T-helper 1 cell treated with Interleukin-12 subunit alpha and Interleukin-12 subunit beta and Interleukin-4 antibody, amounts not matched to agents 30 ng/mL and 1 ng/mL, for 36 hours (primary cell): ENCODE data around the gene IFIT5. TPM values are rescaled to one million over a fixed set of nuclear protein-coding genes. Genes with fewer than 3 reads are reported as not detected.

Experiments used
- intact Hi-C: fragments of 100-400 bp; cut with micrococcal nuclease; formaldehyde crosslinking; loops from one replicate; pipeline ENCODE4 v1.15.1; 2024
- total RNA-seq: library from RNA; stranded (reverse); gene quantifications from 2 replicates; pipeline ENCODE4 v1.2.3, GENCODE V29; 2022

IFIT5 gene, protein sequence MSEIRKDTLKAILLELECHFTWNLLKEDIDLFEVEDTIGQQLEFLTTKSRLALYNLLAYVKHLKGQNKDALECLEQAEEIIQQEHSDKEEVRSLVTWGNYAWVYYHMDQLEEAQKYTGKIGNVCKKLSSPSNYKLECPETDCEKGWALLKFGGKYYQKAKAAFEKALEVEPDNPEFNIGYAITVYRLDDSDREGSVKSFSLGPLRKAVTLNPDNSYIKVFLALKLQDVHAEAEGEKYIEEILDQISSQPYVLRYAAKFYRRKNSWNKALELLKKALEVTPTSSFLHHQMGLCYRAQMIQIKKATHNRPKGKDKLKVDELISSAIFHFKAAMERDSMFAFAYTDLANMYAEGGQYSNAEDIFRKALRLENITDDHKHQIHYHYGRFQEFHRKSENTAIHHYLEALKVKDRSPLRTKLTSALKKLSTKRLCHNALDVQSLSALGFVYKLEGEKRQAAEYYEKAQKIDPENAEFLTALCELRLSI
- total RNA-seq, result 31.6 and 32.1 TPM in 2 replicates

DNA sequence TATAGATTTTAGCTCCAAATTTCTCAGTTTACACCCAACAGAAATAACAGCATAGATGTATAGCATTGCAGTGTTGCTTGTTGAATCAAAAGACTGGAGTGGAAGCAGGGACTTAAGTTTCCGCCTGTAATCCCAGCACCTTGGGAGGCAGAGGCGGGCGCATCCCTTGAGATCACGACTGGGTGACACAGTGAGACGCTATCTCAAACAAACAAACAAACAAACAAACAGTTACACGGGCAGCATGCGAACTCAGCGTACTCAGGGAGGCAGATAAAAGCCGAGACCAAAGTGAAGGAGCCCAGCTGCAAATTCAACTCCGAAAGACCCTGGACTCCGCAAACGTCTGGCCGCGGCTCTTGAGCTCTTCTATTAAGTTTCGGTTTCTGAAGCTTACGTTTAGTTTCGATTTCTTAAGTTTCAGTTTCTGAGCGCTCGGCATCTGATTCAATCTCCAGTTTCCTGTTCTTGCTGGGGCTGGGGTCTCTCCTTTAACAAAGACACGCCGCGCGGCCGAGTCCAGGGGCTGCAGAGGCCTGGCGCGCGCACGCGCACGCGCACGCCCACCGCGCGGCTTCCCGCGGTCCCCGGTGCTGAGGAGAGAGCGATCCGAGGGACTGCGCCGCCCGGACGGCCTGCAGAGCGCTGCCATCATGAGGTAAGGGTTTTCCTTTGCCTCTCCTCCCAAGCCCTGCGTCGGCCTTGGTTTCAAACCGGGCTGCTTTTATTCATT lies at the start of gene IFIT5:
IFIT5 (plus strand) TSS at position 423 of the 733 bp plus-strand sequence; CDS start at position 654, 231 bp downstream.
- intact Hi-C loops, result loop anchor here (1.0 to 10.0 kb wide), 15 partner anchors 22 to 1784 kb away; partner anchors contain the start of genes ATAD1, FAS, IFIT1 and KIF20B

DNA sequence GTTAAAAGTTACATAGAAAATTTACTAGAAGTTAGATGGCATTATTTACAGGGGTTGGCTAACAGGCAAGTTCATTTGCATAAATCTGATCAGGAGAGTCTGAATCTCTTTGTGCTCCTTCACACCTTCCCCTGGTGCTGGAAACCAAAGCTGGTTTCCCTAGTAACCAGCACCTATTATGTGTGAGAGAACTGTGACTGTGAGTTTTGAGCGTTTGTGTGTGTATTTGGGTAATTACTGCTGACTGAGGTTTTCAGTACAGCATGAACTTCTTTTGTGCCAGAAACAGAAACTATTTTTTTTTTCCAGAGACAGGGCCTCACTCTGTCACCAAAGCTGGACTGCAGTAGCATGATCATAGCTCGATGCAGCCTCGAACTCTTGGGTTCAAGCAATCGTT lies 46.8 kb upstream of the IFIT5 start:
- intact Hi-C loops, result loop anchor here (10.0 kb wide), 1 partner anchor 197 kb away; no protein-coding TSS in a partner anchor

DNA sequence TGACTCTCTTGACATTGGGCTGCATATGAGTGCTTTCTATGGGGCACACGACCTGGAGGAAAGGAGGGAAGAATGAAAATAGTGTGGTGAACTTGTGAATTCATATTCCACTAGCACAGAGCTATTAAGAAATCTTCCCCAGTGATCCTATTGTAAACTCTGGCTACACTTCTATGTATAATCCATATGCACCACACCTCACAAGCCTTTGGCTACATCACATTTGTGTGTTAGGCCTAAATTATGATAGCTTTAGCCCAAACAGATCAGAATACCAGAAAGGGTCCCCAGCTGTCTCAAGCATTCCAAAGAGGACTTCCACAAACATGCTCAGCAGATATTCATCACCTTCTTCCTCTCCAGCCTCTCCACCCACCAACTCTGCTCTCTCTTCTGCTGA lies 46.2 kb upstream of the IFIT5 start:
- intact Hi-C loops, result loop anchor here (2.0 to 10.0 kb wide), 2 partner anchors 65 to 197 kb away; partner anchors contain the start of gene IFIT2

DNA sequence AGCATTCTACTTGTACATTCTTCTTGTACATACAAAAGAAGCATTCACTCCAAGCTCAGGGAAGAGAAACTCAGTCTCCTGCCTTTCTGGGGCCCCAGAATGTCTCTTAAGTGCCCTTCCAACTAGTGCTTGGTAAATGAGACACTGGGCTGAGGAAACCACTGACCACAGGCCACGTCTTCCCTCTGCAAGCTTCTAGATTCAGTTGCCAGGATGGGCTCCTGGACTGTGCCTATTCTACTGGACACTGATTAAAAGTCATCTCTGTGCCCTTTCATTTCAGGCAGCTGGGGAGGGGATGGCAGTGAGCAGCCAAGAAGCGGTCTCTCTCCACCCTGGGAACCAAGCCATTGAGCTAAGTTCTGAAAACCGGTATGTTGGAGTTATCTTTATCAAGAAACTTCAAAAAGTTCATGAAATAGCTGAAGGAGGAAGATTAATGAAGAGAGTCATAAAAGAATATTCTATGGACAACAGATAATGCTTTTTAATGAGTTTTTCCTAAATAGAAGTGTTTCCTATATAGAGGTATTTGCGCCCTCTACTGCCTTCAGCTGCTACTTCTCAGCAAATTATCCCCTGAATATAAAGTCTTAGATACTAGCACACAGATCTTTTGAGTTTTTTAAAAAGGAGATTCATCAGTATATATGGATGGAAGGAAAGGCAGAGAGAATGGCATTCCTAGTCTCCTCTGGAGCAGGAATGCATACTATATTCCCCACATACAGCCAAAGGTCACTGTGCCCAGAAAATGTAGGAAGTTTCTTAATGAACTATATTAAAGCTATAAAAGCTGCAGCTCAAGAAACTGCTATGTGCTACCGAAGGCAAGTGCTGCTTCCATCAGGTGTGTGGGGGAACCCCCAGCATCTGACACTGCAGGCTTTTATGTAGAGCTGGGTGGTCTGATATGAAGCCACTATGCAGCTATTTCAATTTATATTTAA lies 44.9 kb upstream of the IFIT5 start:
- intact Hi-C loops, result loop anchor here (1.0 to 10.0 kb wide), 4 partner anchors 17 to 195 kb away; partner anchors contain the start of gene IFIT2

DNA sequence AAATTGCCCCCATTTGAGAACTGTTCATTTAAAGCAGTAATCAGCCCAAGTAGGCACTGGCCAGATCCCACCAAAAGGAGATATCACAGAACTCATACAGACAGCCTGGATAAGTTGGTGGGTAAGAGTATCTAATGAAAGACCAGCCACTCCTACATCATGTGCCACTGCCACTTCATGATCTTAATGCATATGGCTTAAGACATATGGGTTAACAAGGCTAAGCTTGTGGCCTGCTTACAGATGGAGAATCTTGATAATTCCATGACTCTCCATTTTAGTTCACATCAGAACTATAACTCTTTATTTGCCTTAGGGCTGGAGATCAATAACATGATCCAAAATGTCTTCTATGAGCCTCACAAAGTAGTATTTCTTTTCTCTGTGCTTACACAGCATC lies 43.3 kb upstream of the IFIT5 start:
- intact Hi-C loops, result loop anchor here (2.0 kb wide), 1 partner anchor 16 kb away; no protein-coding TSS in a partner anchor

DNA sequence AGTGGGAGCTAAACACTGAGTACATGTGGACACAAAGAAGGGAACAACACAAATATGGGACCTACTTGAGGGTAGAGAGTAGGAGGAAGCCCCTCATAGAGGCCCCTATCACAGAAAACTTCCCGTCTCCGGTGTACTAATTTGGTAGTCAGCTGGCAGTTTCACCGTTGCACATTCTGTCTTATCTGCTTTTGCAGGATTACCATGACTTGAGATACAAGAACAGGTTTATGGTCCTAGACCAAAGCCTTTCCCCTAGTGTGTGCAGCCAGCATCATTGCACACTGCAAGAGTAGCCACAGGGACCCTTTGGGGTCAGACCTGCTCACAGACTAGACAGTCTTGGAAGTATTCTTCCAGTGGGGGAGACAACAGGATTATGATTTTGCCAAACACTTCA lies 42.4 kb upstream of the IFIT5 start:
- intact Hi-C loops, result loop anchor here (2.0 kb wide), 1 partner anchor 15 kb away; no protein-coding TSS in a partner anchor

DNA sequence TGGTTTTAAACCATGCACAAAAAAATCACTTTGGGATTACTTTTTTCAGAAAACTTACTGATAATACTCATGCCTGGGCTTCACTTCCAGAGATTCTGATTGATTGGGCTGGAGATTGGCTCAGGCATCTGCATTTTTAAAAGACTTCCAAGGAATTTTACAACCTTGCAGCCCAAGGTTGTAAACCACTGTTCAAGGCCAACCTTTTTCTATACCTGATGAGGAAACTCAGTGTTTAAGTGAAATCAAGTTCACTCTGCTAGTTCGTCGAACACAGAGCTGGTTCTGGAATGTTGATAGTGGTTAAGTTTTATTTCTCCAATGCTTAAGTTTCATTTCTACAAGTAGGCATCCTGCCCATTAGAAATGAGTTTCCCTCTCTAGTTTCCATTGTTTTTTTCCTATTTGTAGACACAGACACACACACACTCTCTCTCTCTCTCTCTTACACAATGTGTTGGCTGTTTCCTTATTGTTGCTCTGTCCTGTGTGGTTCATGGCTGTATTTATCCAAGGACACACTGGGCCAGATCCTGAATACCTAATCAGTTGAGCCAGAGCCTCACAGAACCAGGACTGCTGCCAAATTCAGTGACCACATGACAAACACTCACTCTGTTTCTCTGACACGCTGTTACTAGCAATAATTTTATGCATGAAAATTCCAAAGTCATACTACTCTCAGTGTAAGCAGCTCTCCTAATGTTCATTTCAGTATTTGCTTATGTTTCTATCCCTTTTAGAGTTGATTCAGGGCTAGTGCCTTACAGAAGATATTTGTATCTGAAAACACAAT lies 40.3 kb upstream of the IFIT5 start:
- intact Hi-C loops, result no loop called here

DNA sequence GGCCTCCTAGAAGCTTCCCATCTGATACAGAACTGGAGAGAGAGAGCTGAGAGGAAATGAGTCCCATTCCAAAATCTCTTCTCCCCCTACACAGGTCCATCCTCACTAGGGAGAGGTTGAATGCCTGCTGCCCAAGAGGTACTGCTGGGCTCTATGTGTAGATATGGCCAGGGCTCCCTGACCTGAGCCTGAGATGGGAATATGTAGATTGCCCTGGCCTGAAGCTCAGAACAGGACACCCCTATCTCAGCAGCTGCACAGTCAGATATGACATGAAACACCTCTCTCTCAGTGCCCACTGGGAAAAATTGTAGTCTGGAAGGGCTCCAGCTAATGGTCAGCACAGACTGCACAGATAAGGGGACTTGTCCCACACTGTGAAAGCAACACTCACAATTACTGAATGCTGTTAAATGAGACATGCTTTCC lies 39.6 kb upstream of the IFIT5 start:
- intact Hi-C loops, result no loop called here

DNA sequence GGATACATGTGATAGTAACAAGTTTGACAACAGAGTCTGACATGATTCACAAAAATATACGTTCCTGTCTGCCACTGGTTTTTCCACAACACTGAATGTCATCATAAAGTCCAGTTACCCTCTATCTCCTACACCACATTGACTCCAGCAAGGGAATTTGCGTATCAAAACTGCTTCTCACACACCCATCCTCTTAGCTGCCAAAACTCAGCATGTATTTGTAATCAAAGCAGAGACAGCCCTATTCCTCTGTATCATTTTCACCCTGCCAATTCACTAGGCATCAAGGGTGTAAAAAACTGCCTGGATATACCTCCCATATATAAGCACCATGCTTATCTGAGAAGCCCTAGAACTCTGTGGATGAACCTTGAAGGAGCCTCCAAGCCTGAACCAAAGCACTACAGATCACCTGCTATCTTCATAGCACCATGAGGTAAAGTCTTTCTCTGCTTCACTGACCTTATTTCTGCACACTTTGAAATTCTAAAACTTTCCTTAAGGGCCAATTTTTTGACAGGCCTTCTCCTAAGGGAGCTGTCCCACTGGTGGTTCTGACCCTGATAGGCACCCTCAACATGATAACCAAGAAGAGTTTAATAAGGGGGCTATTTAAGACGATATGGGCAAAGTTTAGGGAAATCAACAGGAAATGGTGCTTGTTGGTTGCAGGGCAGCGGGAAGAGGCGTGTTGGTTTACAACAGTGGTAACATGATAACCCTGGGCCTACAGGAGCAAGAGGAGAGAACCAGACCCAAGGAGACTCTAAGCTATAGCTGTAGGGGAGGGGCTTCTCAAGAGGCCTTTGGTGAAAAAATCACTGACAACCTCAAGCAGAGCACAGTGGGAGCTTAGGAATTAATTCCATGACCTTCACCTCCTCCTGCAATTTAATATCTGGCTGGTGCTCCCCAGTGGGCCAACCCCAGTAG lies 36.4 kb upstream of the IFIT5 start, which contains the start of gene IFIT1B:
IFIT1B (plus strand) TSS at position 352 of the 933 bp plus-strand sequence; CDS start at position 432, 80 bp downstream.
- intact Hi-C loops, result no loop called here

DNA sequence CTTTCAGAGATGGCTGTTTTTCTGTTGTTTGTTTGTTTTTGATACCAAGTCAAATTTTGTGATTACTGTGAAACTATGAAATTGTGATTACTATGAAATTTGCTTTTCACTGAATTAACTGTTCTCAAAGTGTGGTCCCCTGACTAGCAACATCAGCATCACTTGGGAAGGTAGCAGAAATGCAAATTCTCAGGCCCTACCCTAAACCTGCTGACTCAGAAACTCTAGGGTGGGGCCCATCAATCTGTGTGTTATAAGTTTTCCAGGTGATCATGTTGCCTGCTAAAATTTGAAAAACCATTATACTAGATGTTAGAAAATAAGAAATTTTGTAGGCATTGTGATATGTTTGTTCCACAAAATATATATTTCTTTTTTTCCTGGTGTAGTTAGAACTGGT lies 35.3 kb upstream of the IFIT5 start:
- intact Hi-C loops, result no loop called here

DNA sequence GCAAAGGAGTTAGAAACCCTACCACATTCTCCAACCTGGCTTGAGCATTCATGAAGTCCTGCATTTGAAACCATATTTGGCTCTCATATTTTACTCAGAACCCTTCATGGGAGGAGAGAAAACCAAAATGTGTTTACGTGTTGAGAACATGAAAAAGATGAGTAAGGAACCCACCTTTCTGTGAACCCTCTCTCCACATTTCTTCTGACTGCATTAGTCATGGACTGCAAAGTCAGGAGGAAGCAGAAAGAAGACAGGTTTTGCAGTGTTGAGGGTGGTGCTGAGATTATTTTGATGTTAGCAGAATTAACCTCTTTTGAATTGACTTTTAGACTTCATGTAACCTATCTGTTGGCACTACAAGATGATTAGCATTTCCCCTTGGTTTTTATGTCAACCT lies 31.6 kb upstream of the IFIT5 start:
- intact Hi-C loops, result no loop called here

DNA sequence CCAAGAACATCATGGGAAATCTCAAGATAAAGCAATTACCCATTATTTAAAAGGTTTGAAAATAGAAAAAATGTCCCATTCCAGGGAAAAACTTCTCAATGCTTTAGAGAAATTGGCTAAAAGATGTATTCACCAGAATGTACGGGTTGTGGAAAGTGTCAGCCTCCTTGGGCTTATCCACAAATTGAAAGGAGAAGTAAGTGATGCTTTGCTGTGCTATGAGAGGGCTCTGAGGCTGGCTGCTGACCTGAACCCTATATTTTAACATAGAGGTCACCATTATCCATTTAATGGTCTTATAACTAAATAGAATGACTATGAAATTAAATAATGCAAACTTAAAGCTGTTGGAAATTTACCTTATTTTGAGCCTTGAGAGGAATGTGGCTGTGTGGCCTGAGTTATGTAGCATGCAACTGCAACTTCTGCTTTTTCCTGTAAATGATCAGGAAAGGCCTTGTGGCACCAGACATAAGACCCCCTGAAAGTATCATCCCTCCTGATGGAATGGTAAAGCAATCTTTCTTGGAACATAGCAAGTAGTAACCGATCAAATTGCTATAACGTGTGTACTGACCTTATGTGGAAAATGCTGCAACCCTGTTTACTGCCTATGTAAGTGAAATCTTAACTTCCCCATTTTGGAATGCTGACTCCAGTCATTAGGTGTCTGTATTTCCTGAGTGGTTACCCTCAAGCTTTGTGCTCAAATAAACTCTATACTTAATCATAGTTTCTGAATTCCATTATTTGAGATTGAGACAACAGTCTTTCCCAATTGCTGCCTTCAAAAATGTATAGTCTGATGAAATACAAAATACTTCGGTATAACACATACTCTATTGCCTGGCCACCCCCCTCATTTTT lies 29.7 kb upstream of the IFIT5 start:
- intact Hi-C loops, result no loop called here

DNA sequence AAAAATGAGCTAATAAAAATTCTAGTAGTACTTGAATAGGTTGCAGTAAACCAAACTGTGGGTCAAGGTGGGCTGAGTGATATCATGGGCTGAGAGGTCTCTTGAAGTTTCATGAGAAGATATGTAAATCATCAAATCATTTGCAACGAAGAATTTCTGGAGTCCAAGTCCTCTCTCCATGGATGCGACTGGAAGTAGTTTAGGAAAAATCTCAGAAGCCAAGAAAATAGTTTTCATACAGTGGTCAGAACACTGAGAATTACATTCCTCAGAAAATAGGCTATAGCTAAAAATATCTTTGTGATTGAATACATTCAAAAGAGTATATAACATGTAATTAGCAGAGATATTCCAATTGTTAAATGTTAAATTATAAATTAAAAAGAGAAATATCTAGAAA lies 25.6 kb upstream of the IFIT5 start:
- intact Hi-C loops, result no loop called here

DNA sequence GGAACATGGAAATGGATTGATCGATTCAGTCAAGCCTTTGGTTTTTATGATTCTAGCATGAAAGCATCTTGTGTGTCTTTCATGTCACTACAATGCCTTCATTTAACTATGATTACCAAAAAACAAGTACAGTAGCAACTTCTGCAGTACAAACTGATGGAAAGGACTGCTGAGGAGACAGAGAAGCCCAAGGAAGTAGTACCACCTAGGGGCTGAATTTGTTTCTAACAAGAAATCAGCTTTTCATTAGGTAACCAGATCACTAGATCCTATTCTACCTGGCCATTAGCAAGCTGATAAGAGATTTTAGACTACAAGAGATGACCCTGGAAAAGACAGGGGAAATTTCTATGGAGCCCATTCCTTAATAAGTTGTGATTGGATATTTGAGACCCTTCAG lies 25.1 kb upstream of the IFIT5 start:
- intact Hi-C loops, result no loop called here

DNA sequence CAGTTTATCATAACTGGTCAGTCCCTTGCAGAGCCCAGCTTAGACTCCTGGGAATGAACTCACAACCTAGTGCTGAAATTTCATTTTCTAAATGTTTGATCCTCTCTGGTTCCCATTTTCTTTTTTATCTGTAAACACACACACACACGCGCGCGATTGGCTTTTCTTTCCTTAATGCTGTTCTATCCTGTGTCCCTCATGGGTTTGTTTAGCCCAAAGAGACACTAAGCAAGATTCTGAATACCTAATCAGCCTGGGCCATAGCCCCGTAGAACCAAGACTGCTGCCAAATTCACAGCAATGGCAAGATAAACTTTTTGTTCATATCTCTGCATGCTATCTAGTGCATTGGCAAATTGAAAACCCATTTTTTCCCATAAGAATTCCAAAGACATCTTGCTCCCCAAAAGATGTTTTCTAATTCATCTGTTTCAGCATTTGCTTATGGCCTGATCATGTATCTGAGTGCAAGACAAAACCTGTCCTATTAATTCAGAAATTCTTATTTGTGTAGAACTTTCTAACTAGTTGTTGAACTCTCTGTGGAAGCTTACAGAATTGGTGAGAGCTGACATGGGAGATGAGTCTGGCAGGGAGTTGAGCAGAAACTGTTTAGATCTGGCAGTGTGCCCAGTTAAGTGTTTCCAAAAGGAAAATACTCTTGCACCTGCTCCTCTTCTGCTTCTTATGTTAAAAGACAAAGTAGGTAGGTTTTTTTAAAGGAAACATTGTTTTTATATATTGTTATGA lies 23.7 kb upstream of the IFIT5 start:
- intact Hi-C loops, result loop anchor here (5.0 kb wide), 1 partner anchor 398 kb away; the partner anchor contains the start of gene FAS

DNA sequence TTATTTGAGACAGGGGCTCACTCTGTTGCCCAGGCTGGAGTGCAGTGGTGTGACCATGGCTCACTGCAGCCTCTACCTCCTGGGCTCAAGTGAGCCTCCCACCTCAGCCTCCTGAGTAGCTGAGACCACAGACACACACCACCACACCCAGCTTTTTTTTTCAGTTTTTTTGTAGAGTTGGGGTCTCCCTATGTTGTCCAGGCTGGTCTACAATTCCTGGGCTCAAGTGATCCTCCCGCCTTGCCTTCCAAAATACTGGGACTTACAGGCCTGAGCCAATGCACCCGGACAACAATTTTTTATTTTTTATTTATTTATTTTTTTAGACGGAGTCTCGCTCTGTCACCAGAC lies 23.2 kb upstream of the IFIT5 start:
- intact Hi-C loops, result loop anchor here (5.0 kb wide), 1 partner anchor 399 kb away; the partner anchor contains the start of gene FAS
